ENCODE data around the gene CCT8.

- TF ChIP-seq CTCF (IDR thresholded peaks at IDR 0.05) (no peak), KAT7 (CRISPR knock-in tag; IDR thresholded peaks at IDR 0.05; ENCODE audit: borderline replicate concordance) (no peak), SMAD3 (CRISPR knock-in tag; IDR thresholded peaks at IDR 0.05; ENCODE audit: borderline replicate concordance) (no peak), USF2 (CRISPR knock-in tag; IDR thresholded peaks at IDR 0.05) (no peak)
Measured at GRCh38 chr21:29075706-29076466, 2.4 kb upstream of the CCT8 start.

All from WTC11 (cell line).